ENCODE results near the gene FHOD3.

GRCh38 chr18:36461551-36461987 is 164.1 kb downstream of the FHOD3 start:
- TF ChIP-seq, protein P1, sequence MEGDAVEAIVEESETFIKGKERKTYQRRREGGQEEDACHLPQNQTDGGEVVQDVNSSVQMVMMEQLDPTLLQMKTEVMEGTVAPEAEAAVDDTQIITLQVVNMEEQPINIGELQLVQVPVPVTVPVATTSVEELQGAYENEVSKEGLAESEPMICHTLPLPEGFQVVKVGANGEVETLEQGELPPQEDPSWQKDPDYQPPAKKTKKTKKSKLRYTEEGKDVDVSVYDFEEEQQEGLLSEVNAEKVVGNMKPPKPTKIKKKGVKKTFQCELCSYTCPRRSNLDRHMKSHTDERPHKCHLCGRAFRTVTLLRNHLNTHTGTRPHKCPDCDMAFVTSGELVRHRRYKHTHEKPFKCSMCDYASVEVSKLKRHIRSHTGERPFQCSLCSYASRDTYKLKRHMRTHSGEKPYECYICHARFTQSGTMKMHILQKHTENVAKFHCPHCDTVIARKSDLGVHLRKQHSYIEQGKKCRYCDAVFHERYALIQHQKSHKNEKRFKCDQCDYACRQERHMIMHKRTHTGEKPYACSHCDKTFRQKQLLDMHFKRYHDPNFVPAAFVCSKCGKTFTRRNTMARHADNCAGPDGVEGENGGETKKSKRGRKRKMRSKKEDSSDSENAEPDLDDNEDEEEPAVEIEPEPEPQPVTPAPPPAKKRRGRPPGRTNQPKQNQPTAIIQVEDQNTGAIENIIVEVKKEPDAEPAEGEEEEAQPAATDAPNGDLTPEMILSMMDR (IDR thresholded peaks at IDR 0.05): no peak
- TF ChIP-seq POLR2A (IDR thresholded peaks at IDR 0.05): no peak
